ENCODE data around the gene IL36RN. TPM values are rescaled to one million over a fixed set of nuclear protein-coding genes. Genes with fewer than 3 reads are reported as not detected.

Gene IL36RN
- total and polyA plus RNA-seq, 12 donors = not detected

DNA sequence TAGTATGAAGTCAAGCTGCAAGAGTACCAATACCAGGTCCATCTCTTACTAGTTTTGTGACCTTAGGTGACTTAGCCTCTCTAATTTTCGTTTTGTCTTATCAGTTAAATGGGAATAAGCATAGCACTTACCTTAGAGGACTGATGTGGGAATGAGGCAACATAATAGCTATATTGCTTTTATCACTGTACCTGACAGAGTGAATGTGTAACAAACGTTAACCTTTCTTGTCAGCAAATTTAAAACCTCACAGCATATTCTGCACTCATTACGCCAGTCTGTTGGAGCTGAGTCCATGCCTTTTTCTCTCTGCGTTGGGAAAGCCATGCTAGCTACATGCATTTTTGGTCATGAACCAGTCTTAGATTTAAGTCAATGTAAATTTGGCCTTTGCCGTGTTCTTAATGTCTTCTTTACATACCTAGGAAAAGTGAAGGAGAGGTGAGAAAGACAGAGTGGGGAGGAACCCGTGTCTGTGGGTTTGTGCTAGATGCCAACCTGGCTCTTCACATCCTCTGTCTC, 6.5 kb upstream of the IL36RN start, which contains the start of gene IL36B:
IL36B (minus strand) TSS at position 472 of the 522 bp plus-strand sequence.
- no peaks in the 10 kb centered on the region for H3K36me3 ChIP-seq
- no peak for ATAC-seq
- peaks cover 0 to 6% (median 5%) of the 10 kb centered on the region in 7 donors for H3K27me3 ChIP-seq
- no peak within 1 kb of the TSS for H3K4me3 ChIP-seq
- DNase-seq = no peak
- H3K9me3 ChIP-seq = peaks cover 0 to 18% (median 0%) of the 10 kb centered on the region in 11 donors
- TF ChIP-seq, protein P1, sequence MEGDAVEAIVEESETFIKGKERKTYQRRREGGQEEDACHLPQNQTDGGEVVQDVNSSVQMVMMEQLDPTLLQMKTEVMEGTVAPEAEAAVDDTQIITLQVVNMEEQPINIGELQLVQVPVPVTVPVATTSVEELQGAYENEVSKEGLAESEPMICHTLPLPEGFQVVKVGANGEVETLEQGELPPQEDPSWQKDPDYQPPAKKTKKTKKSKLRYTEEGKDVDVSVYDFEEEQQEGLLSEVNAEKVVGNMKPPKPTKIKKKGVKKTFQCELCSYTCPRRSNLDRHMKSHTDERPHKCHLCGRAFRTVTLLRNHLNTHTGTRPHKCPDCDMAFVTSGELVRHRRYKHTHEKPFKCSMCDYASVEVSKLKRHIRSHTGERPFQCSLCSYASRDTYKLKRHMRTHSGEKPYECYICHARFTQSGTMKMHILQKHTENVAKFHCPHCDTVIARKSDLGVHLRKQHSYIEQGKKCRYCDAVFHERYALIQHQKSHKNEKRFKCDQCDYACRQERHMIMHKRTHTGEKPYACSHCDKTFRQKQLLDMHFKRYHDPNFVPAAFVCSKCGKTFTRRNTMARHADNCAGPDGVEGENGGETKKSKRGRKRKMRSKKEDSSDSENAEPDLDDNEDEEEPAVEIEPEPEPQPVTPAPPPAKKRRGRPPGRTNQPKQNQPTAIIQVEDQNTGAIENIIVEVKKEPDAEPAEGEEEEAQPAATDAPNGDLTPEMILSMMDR (IDR thresholded peaks at IDR 0.05) = no peak
- no peaks in the 10 kb centered on the region for H3K4me1 ChIP-seq
- WGBS, 2 donors = 67 to 70% methylated on average over 6 of the region's 6 CpGs
- intact Hi-C loops (cut with DNase I) = no loop called here
- H3K27ac ChIP-seq = no peak within 1 kb of the TSS

DNA sequence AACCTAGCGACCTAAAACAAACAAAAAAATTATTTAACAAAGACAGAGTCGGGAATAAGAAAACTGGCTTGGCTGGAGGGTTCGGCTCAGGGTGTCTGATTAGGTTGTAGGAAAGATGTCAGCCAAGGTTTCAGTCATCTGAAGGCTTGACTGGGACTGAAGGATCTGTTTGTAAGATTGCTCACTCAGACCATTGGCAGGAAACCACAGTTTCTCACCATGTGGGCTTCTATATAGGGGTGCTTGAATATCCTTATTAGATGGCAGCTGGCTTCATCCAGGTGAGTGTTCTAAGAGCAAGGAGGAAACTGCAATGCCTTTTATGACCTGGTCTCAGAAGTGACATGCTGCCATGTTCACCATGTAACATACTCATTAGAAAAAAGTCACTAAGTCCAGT, 5.3 kb upstream of the IL36RN start:
- H3K27me3 ChIP-seq = peaks cover 0 to 4% (median 0%) of the 10 kb centered on the region in 7 donors
- H3K4me3 ChIP-seq = no peak overlapping the region
- H3K27ac ChIP-seq = no peak overlapping the region
- intact Hi-C loops (cut with DNase I) = no loop called here
- TF ChIP-seq, protein P1 (IDR thresholded peaks at IDR 0.05) = no peak
- no peaks in the 10 kb centered on the region for H3K4me1 ChIP-seq
- no peaks in the 10 kb centered on the region for H3K36me3 ChIP-seq
- no peak for ATAC-seq
- WGBS, 2 donors = 75 to 81% methylated on average over 3 of the region's 3 CpGs
- H3K9me3 ChIP-seq = peaks cover 0 to 18% (median 0%) of the 10 kb centered on the region in 11 donors
- no peak for DNase-seq

DNA sequence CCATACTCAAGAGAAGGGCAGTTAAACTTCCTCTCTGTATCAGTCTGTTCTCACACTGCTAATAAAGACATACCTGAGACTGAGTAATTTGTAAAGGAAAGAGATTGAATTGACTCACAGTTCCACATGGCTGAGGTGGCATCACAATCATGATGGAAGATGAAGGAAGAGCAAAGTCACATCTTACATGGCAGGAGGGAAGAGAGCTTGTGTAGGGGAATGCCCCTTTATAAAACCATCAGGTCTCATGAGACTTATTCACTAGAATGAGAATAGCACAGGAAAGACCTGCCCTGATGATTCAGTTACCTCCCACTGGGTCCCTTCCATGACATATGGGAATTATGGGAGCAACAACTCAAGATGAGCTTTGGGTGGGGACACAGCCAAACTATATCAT, 4.9 kb upstream of the IL36RN start:
- no peak for ATAC-seq
- intact Hi-C loops (cut with DNase I) = no loop called here

DNA sequence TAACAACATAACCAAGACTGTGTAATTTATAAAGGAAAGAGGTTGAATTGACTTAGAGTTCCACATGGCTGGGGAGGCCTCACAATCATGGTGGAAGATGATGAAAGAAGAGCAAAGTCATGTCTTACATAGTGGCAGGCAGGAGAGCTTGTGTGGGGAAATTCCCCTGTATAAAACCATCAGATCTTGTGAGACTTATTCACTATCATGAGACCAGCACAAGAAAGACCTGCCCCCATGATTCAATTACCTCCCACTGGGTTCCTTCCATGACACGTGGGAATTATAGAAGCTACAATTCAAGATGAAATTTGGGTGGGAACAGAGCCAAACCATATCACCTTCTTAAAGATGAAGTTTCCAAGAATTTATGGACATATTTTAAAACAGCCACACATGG, 2.5 kb upstream of the IL36RN start:
- Histone ChIP-seq H3K27me3 (peaks cover 0 to 4% (median 0%) of the 10 kb centered on the region in 7 donors), H3K4me3 (no peak overlapping the region), H3K4me1 (no peaks in the 10 kb centered on the region), H3K36me3 (no peaks in the 10 kb centered on the region), H3K9me3 (peaks cover 0 to 15% (median 0%) of the 10 kb centered on the region in 11 donors), H3K27ac (no peak overlapping the region)
- ATAC-seq = no peak
- no peak for DNase-seq
- intact Hi-C loops (cut with DNase I) = no loop called here
- 45 to 56% methylated on average over 1 of the region's 1 CpG for WGBS, 2 donors
- TF ChIP-seq, protein P1 (IDR thresholded peaks at IDR 0.05) = no peak

More for the DNA sequence above, 4.9 kb upstream of the IL36RN start:
- H3K9me3 ChIP-seq = peaks cover 0 to 18% (median 0%) of the 10 kb centered on the region in 11 donors
- no peaks in the 10 kb centered on the region for H3K36me3 ChIP-seq
- TF ChIP-seq, protein P1 (IDR thresholded peaks at IDR 0.05) = no peak
- no peaks in the 10 kb centered on the region for H3K4me1 ChIP-seq
- no peak overlapping the region for H3K27ac ChIP-seq
- DNase-seq = no peak
- H3K4me3 ChIP-seq = no peak overlapping the region
- peaks cover 0 to 4% (median 0%) of the 10 kb centered on the region in 7 donors for H3K27me3 ChIP-seq
